T-cell (primary cell): ENCODE measurements around the gene PARP8. TPM values are rescaled to one million over a fixed set of nuclear protein-coding genes. Genes with fewer than 3 reads are reported as not detected.
A peak's percentile ranks its signal among the peaks of the same experiment; 100 is the strongest.
"Not testable (repeated sequence)": the region's sequence is repeated elsewhere in the genome, so short reads cannot be mapped to it uniquely, and the experiment has no call there.

Source experiments
- ATAC-seq, 4 experiments: fragments of 200-7000 bp in 3 of 4; fragments of 150-1000 bp in 1 of 4; cut with Tn5 transposase; replicated peaks in 1 of 4; 1 replicate in 3 of 4; 2 replicates in 1 of 4; pipeline ENCODE4 v1.10.0; 2021; ENCODE audit warnings: moderate library complexity in 3 of 4, mild to moderate bottlenecking in 2 of 4, moderate number of reproducible peaks in 1 of 4
- CTCF ChIA-PET, 2 donors: fragments of 300-600 bp; sonication (Branson Sonifier 250); formaldehyde crosslinking; loops; one replicate each; lab custom pipeline; 2022; ENCODE audit warnings: antibody characterized with exemption in 2 of 2; lab: Charles Lee
- POLR2A ChIA-PET, 2 donors: fragments of 300-600 bp; sonication (Branson Sonifier 250); formaldehyde crosslinking; loops; one replicate each; lab custom pipeline; 2022; ENCODE audit warnings: antibody characterized with exemption in 2 of 2; lab: Charles Lee
- DNase-seq, 35 experiments: peaks; one replicate each; pipeline versions ENCODE4 v3.0.0 to v3.0.0-alpha.2; 2013 to 2023
- H3K27ac ChIP-seq: one replicate; pipeline ENCODE4 v1.5.1; 2013; ENCODE audit warnings: low read length
- H3K27me3 ChIP-seq, 2 experiments: replicated peaks in 1 of 2; 1 replicate in 1 of 2; 2 replicates in 1 of 2; pipeline versions ENCODE4 v1.6.1 to v1.7.0; 2013; ENCODE audit warnings: low read length in 1 of 2, mixed read lengths in 1 of 2; ENCODE audit not compliant: control insufficient read depth in 2 of 2, insufficient read depth in 2 of 2; ENCODE audit errors: extremely low read depth in 1 of 2
- H3K36me3 ChIP-seq, 2 donors: 1 replicate in 1 of 2; 2 replicates in 1 of 2; pipeline versions ENCODE4 v1.6.1 to v1.7.0; 2013; ENCODE audit warnings: low read length in 1 of 2; ENCODE audit not compliant: control insufficient read depth in 2 of 2, insufficient read depth in 1 of 2; ENCODE audit errors: extremely low read depth in 1 of 2
- H3K4me1 ChIP-seq, 2 experiments: 1 replicate in 1 of 2; 2 replicates in 1 of 2; pipeline versions ENCODE4 v1.6.1 to v1.7.0; 2013; ENCODE audit warnings: low read length in 2 of 2, mixed read lengths in 1 of 2; ENCODE audit not compliant: insufficient read depth in 2 of 2, control insufficient read depth in 1 of 2; ENCODE audit errors: extremely low read depth in 1 of 2
- H3K4me3 ChIP-seq, 2 donors: 1 replicate in 1 of 2; 2 replicates in 1 of 2; pipeline versions ENCODE4 v1.5.1 to v1.7.0; 2013; ENCODE audit warnings: mild to moderate bottlenecking in 2 of 2, low read length in 1 of 2, moderate library complexity in 1 of 2; ENCODE audit not compliant: control insufficient read depth in 1 of 2; ENCODE audit errors: extremely low read depth in 1 of 2
- H3K9me3 ChIP-seq: 2 replicates; pipeline ENCODE4 v1.7.0; 2013
- H3K27ac Mint-ChIP-seq, 2 donors: one replicate each; pipeline ENCODE4 v1.8.0; 2020 to 2021; ENCODE audit warnings: mild to moderate bottlenecking in 2 of 2, mixed read lengths in 2 of 2
- H3K27me3 Mint-ChIP-seq, 2 donors: one replicate each; pipeline ENCODE4 v1.8.0; 2021 to 2022; ENCODE audit warnings: mixed read lengths in 2 of 2
- H3K36me3 Mint-ChIP-seq: one replicate; pipeline ENCODE4 v1.8.0; 2021; ENCODE audit warnings: mixed read lengths
- H3K4me1 Mint-ChIP-seq, 3 donors: one replicate each; pipeline ENCODE4 v1.8.0; 2020 to 2022; ENCODE audit warnings: mixed read lengths in 3 of 3, mild to moderate bottlenecking in 1 of 3
- H3K4me3 Mint-ChIP-seq, 3 donors: one replicate each; pipeline ENCODE4 v1.8.0; 2020 to 2022; ENCODE audit warnings: mild to moderate bottlenecking in 3 of 3, mixed read lengths in 3 of 3, moderate library complexity in 3 of 3
- H3K9me3 Mint-ChIP-seq, 3 donors: one replicate each; pipeline ENCODE4 v1.8.0; 2020 to 2022; ENCODE audit warnings: mixed read lengths in 3 of 3
- WGBS: methylation state at CpG from one replicate; pipeline ENCODE4 v1.1.5; 2013; ENCODE audit warnings: missing lambda C conversion rate; ENCODE audit not compliant: insufficient coverage; 5-methylcytosine and 5-hydroxymethylcytosine counted together
- total RNA-seq, 35 experiments: library from RNA in 6 of 35; stranded (reverse) in 6 of 35; fragments of 120-200 nt in 1 of 35; gene quantifications; one replicate each; pipeline versions ENCODE4 v1.2.1 to v1.2.4 and lab custom pipeline; 2013 to 2026

The PARP8 gene
- total RNA-seq, 5 donors from 2014 or later (not counting 1 experiment from before 2014, with no cell fraction given): 92.8 to 252 (median 136) TPM

DNA sequence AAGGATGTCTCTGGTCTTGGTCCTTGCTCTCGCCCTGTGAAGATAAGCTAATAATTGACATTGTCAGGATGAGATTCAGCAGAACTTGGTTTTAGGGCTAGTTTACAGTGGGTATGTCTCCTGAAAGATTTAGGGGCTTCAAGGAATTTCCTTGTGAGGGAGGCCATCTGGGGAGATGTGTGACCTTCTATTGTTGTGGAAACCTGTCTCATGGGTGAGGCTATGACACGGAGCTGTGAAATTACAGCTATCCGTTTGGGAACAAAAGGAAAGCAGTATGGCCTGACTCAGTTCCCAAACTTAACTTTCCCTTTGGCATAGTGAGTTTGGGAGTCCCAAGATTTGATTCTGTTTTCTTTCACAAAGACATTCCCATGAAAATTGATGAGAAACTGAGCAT, 142.0 kb downstream of the PARP8 start:
- Mint-ChIP-seq H3K27ac (peak overlapping the region; percentile 18 to 25), H3K36me3 (peaks cover 71% of the 10 kb centered on the region), H3K27me3 (no peaks in the 10 kb centered on the region), H3K9me3 (peaks cover 0 to 22% (median 6%) of the 10 kb centered on the region in 3 donors), H3K4me1 (peaks cover 32 to 49% (median 44%) of the 10 kb centered on the region in 3 donors), H3K4me3 (no peak overlapping the region)
- CTCF ChIA-PET: no interaction called here
- peaks cover 0 to 2% of the 10 kb centered on the region in 2 experiments for H3K4me1 ChIP-seq
- H3K27me3 ChIP-seq: no peaks in the 10 kb centered on the region
- H3K27ac ChIP-seq: no peak overlapping the region
- WGBS: 90% methylated on average over 2 of the region's 3 CpGs
- ATAC-seq (no peak), DNase-seq (no peak)
- no peaks in the 10 kb centered on the region for H3K9me3 ChIP-seq
- POLR2A ChIA-PET: no interaction called here
- H3K4me3 ChIP-seq: no peak overlapping the region
- peaks cover 0 to 33% of the 10 kb centered on the region in 2 donors for H3K36me3 ChIP-seq

DNA sequence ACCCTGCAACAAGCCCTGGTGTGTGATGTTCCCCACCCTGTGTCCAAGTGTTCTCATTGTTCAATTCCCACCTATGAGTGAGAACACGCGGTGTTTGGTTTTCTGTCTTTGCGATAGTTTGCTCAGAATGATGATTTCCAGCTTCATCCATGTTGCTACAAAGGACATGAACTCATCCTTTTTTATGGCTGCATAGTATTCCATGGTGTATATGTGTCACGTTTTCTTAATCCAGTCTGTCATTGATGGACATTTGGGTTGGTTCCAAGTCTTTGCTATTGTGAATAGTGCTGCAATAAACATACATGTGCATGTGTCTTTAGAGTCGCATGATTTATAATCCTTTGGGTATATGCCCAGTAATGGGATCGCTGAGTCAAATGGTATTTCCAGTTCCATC, 145.3 kb downstream of the PARP8 start:
- H3K27ac Mint-ChIP-seq, H3K9me3 ChIP-seq, CTCF ChIA-PET, H3K27ac ChIP-seq, H3K4me3 Mint-ChIP-seq, H3K4me3 ChIP-seq, H3K27me3 Mint-ChIP-seq, POLR2A ChIA-PET, DNase-seq, H3K4me1 ChIP-seq, ATAC-seq, H3K27me3 ChIP-seq: not testable (repeated sequence)
- Mint-ChIP-seq H3K4me1 (peaks cover 14 to 25% (median 18%) of the 10 kb centered on the region in 3 donors), H3K9me3 (peaks cover 0 to 14% (median 5%) of the 10 kb centered on the region in 3 donors), H3K36me3 (peaks cover 64% of the 10 kb centered on the region)
- peaks cover 3 to 38% of the 10 kb centered on the region in 2 donors for H3K36me3 ChIP-seq
- WGBS: 100% methylated on average over 3 of the region's 6 CpGs

DNA sequence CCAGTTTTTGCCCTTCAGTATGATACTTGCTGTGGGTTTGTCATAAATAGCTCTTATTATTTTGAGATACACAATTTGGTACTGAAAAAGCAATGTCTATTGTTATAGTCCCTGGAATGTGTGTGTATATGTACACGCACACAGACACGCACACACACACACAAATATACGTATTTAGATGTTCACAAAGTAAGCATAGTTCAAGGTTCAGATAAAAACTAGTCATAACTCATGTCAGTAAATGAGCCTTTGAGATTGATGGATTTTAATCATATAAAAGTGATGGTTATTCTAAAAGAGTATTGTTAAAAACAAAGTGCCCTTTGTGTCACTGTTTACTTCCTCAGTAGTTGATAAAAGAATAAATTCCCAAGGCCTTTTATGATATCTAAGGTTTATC, 147.3 kb downstream of the PARP8 start:
- H3K4me3 ChIP-seq: no peak overlapping the region
- H3K27me3 ChIP-seq: no peaks in the 10 kb centered on the region
- no CpG with 5 or more reads among the region's 3 CpGs for WGBS
- H3K9me3 ChIP-seq: no peaks in the 10 kb centered on the region
- Mint-ChIP-seq H3K27ac (peak overlapping the region in 1 of 2 donors; percentile 52), H3K4me3 (no peak overlapping the region), H3K36me3 (peaks cover 56% of the 10 kb centered on the region), H3K9me3 (peaks cover 0 to 9% (median 5%) of the 10 kb centered on the region in 3 donors), H3K4me1 (peaks cover 5 to 13% (median 7%) of the 10 kb centered on the region in 3 donors), H3K27me3 (no peaks in the 10 kb centered on the region)
- DNase-seq: no peak
- POLR2A ChIA-PET: interaction anchor here (0.6 kb wide), 2 partner anchors 26 to 108 kb away, joined by 3 read pairs; no protein-coding TSS in a partner anchor
- peaks cover 3 to 40% of the 10 kb centered on the region in 2 donors for H3K36me3 ChIP-seq
- no peak for ATAC-seq
- H3K27ac ChIP-seq: no peak overlapping the region
- CTCF ChIA-PET: no interaction called here
- H3K4me1 ChIP-seq: no peaks in the 10 kb centered on the region

DNA sequence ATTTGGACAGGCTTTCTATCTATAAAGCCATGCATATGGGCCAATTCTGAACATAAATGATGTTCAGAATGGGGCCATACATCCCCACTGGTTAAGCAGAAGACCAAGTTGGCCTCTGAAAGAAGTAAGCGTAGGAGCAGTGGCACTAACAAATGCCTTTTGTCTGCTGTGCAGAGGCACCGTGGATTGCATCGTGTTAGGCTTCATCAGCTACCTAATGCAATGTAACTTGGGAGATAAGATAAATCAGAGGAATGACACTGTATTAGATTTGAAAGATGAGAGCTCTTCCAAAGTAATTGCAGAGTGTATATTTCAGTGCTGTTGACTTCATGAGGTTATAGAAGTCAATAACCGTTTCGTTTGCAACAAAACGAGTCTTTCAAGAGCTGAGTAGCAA, 148.1 kb downstream of the PARP8 start:
- H3K36me3 Mint-ChIP-seq: peaks cover 56% of the 10 kb centered on the region
- H3K9me3 Mint-ChIP-seq: peaks cover 0 to 9% (median 5%) of the 10 kb centered on the region in 3 donors
- Histone ChIP-seq H3K27ac (no peak overlapping the region), H3K36me3 (peaks cover 3 to 45% of the 10 kb centered on the region in 2 donors), H3K27me3 (no peaks in the 10 kb centered on the region), H3K4me1 (no peaks in the 10 kb centered on the region), H3K4me3 (no peak overlapping the region), H3K9me3 (no peaks in the 10 kb centered on the region)
- no peak overlapping the region for H3K4me3 Mint-ChIP-seq
- peaks cover 5 to 13% (median 7%) of the 10 kb centered on the region in 3 donors for H3K4me1 Mint-ChIP-seq
- ChIA-PET CTCF (no interaction called here), POLR2A (interaction anchor here in 1 of 2 donors (0.6 kb wide), 1 partner anchor 9 kb away, joined by 3 read pairs; no protein-coding TSS in a partner anchor)
- ATAC-seq (no peak), DNase-seq (no peak)
- H3K27me3 Mint-ChIP-seq: no peaks in the 10 kb centered on the region
- WGBS: 97% methylated on average over 3 of the region's 6 CpGs
- no peak overlapping the region for H3K27ac Mint-ChIP-seq

DNA sequence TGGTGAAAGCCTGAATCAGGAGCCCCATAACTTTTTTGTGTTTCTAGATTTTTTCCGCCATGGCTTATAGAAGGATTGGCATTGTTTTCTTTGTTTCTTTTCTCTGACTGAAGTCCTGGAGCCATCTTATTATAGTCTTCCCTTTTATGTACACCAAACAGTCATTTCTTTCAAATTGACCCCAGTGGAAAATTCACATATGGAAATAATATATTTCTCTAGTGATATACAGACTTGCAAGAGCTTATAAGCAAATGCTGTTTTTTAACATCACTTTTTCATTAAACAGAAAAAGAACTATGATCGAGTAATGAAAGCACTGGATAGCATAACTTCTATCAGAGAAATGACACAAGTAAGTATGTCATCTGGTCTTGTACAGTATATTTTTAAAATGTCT, 155.6 kb downstream of the PARP8 start:
- H3K9me3 Mint-ChIP-seq: no peaks in the 10 kb centered on the region
- POLR2A ChIA-PET: no interaction called here
- no peak overlapping the region for H3K27ac ChIP-seq
- H3K4me1 Mint-ChIP-seq: peaks cover 5 to 8% (median 8%) of the 10 kb centered on the region in 3 donors
- H3K27me3 Mint-ChIP-seq: no peaks in the 10 kb centered on the region
- no peak overlapping the region for H3K4me3 ChIP-seq
- H3K36me3 Mint-ChIP-seq: peaks cover 67% of the 10 kb centered on the region
- H3K9me3 ChIP-seq: no peaks in the 10 kb centered on the region
- no peak for ATAC-seq
- no peaks in the 10 kb centered on the region for H3K4me1 ChIP-seq
- no peak overlapping the region for H3K4me3 Mint-ChIP-seq
- H3K27ac Mint-ChIP-seq: peak overlapping the region in 1 of 2 donors; percentile 5
- WGBS: no CpG with 5 or more reads among the region's 2 CpGs
- H3K36me3 ChIP-seq: peaks cover 3 to 84% of the 10 kb centered on the region in 2 donors
- no peak for DNase-seq
- CTCF ChIA-PET: interaction anchor here in 1 of 2 donors (1.1 kb wide), 1 partner anchor 12 kb away, joined by 3 read pairs; no protein-coding TSS in a partner anchor
- H3K27me3 ChIP-seq: no peaks in the 10 kb centered on the region

DNA sequence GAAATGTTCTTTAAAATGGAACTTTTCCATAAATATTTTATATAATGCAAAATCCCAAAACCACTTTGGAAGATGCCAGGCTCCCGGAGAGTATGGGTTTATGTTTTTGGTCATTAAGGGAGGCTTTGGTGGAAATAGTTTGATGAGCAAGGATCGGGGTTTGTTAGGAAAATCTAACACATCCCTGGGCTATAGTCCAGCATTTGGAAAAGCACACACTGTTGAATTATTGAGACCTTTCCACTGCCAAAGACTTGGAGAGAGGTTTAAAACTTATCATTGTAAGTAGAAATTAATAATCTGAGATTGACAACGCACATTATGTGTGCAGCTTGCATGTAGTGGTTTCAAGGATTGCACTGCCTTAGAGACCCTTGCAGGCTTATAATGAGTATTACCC, 156.3 kb downstream of the PARP8 start:
- Mint-ChIP-seq H3K4me1 (peaks cover 3 to 8% (median 6%) of the 10 kb centered on the region in 3 donors), H3K36me3 (peaks cover 63% of the 10 kb centered on the region), H3K9me3 (no peaks in the 10 kb centered on the region), H3K27me3 (no peaks in the 10 kb centered on the region), H3K27ac (no peak overlapping the region), H3K4me3 (no peak overlapping the region)
- Histone ChIP-seq H3K9me3 (no peaks in the 10 kb centered on the region), H3K4me1 (no peaks in the 10 kb centered on the region), H3K36me3 (peaks cover 3 to 83% of the 10 kb centered on the region in 2 donors), H3K27me3 (no peaks in the 10 kb centered on the region), H3K4me3 (no peak overlapping the region), H3K27ac (no peak overlapping the region)
- WGBS: 100% methylated on average over 1 of the region's 3 CpGs
- POLR2A ChIA-PET: no interaction called here
- no peak for DNase-seq
- CTCF ChIA-PET: interaction anchor here in 1 of 2 donors (1.1 kb wide), 1 partner anchor 11 kb away, joined by 3 read pairs; no protein-coding TSS in a partner anchor
- no peak for ATAC-seq
